GM18511 (cell line): ENCODE measurements around the gene FOXJ3.

Source experiments
- ATAC-seq: cut with Tn5 transposase; IDR thresholded peaks from one replicate; pipeline ENCODE4 v1.9.1; 2021; ENCODE audit warnings: mild to moderate bottlenecking, moderate library complexity; ENCODE audit not compliant: unreplicated experiment

Gene FOXJ3

GRCh38 chr1:42146626-42147320 is 188.3 kb downstream of the FOXJ3 start:
- ATAC-seq = no peak

- no peak for ATAC-seq
These were observed 189.0 kb downstream of the FOXJ3 start for GRCh38 chr1:42145764-42146625.

- ATAC-seq = no peak
These were observed 189.7 kb downstream of the FOXJ3 start for GRCh38 chr1:42145389-42145716.

- no peak for ATAC-seq
These were observed 190.2 kb downstream of the FOXJ3 start for GRCh38 chr1:42144711-42145388.

GRCh38 chr1:42143896-42144710 is 190.9 kb downstream of the FOXJ3 start:
- no peak for ATAC-seq

- no peak for ATAC-seq
These were observed 191.9 kb downstream of the FOXJ3 start for GRCh38 chr1:42142894-42143675.

- no peak for ATAC-seq
These were observed 193.1 kb downstream of the FOXJ3 start for GRCh38 chr1:42141978-42142377.

GRCh38 chr1:42140191-42140590 is 194.8 kb downstream of the FOXJ3 start:
- no peak for ATAC-seq

GRCh38 chr1:42139444-42139843 is 195.6 kb downstream of the FOXJ3 start:
- no peak for ATAC-seq

GRCh38 chr1:42138586-42138985 is 196.4 kb downstream of the FOXJ3 start:
- ATAC-seq = no peak

- no peak for ATAC-seq
These were observed 197.3 kb downstream of the FOXJ3 start for GRCh38 chr1:42137766-42138165.

GRCh38 chr1:42136466-42136865 is 198.6 kb downstream of the FOXJ3 start:
- no peak for ATAC-seq

- ATAC-seq = no peak
These were observed 199.6 kb downstream of the FOXJ3 start for GRCh38 chr1:42135426-42135825.

- ATAC-seq = no peak
These were observed 201.1 kb downstream of the FOXJ3 start for GRCh38 chr1:42133809-42134526.

- no peak for ATAC-seq
These were observed 201.6 kb downstream of the FOXJ3 start for GRCh38 chr1:42133390-42133789.

GRCh38 chr1:42130061-42130660 is 204.9 kb downstream of the FOXJ3 start:
- ATAC-seq = no peak

GRCh38 chr1:42128964-42129363 is 206.1 kb downstream of the FOXJ3 start:
- no peak for ATAC-seq

GRCh38 chr1:42128499-42128898 is 206.5 kb downstream of the FOXJ3 start:
- no peak for ATAC-seq

- ATAC-seq = no peak
These were observed 207.3 kb downstream of the FOXJ3 start for GRCh38 chr1:42127767-42128166.
